GM12872 (cell line): Measurements from ENCODE around the gene ZSCAN25.

Experiments
- TF ChIP-seq, protein P1 (sequence below): IDR thresholded peaks from 3 replicates; pipeline ENCODE4 v1.5.1; 2011; ENCODE audit warnings: low read depth, mild to moderate bottlenecking, low read length, moderate library complexity; ENCODE audit not compliant: insufficient read depth

The ZSCAN25 gene

GRCh38 chr7:99594948-99595745 is 21.6 kb upstream of the ZSCAN25 start:
- TF ChIP-seq, protein P1, sequence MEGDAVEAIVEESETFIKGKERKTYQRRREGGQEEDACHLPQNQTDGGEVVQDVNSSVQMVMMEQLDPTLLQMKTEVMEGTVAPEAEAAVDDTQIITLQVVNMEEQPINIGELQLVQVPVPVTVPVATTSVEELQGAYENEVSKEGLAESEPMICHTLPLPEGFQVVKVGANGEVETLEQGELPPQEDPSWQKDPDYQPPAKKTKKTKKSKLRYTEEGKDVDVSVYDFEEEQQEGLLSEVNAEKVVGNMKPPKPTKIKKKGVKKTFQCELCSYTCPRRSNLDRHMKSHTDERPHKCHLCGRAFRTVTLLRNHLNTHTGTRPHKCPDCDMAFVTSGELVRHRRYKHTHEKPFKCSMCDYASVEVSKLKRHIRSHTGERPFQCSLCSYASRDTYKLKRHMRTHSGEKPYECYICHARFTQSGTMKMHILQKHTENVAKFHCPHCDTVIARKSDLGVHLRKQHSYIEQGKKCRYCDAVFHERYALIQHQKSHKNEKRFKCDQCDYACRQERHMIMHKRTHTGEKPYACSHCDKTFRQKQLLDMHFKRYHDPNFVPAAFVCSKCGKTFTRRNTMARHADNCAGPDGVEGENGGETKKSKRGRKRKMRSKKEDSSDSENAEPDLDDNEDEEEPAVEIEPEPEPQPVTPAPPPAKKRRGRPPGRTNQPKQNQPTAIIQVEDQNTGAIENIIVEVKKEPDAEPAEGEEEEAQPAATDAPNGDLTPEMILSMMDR, result no peak

- TF ChIP-seq, protein P1, result no peak
These were observed 20.3 kb upstream of the ZSCAN25 start for GRCh38 chr7:99596408-99596955.

- TF ChIP-seq, protein P1, result no peak
These were observed 18.8 kb upstream of the ZSCAN25 start, which contains the start of gene TMEM225B for GRCh38 chr7:99597762-99598501. TMEM225B (plus strand) TSS chr7:99598267; CDS start chr7:99604389, 6,122 bp downstream.

GRCh38 chr7:99599836-99600235 is 16.9 kb upstream of the ZSCAN25 start:
- TF ChIP-seq, protein P1, result no peak

DNA sequence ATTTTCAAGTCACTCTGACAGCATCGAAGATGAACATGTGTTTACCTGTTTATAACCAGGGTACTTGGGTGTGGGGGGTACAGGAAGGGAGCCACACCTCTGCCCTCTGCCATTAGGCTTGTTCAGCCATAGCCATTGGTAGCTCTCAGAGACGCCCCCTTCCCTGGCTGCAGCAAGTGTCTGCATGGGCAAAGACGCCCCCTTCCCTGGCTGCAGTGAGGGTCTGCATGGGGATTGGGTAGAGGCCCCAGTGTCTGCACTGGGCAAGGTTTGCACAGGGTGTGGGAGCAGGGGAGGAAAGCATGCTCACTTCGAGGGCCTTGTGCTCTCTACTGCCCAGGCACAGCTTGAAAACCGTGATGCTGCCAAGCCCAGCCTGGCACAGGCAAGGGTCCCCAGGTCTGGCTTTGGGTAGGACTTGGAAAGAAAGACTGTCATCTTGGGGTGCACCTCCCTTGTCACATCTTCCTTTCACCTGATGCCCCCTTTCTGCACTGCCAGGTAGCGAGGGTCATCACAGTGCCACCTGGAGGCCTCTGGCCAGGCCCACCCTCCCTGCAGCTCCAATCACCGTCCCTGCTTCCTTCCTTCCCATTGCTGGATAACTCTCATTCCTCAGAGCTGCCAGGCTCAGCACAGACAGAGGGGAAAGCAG is 15.0 kb upstream of the ZSCAN25 start:
- TF ChIP-seq, protein P1, result no peak

GRCh38 chr7:99605527-99605926 is 11.2 kb upstream of the ZSCAN25 start:
- TF ChIP-seq, protein P1, result no peak

GRCh38 chr7:99606531-99606930 is 10.2 kb upstream of the ZSCAN25 start:
- TF ChIP-seq, protein P1, result no peak
